Ascending aorta (tissue), 2 donors: ENCODE data around the gene SDHB. TPM values are rescaled to one million over a fixed set of nuclear protein-coding genes. Genes with fewer than 3 reads are reported as not detected.
A peak's percentile ranks its signal among the peaks of the same experiment; 100 is the strongest.

Experiments used
- DNase-seq, 2 donors: peaks; one replicate each; pipeline ENCODE4 v3.0.0-alpha.2; 2019; ENCODE audit warnings: low spot score in 2 of 2
- H3K27ac ChIP-seq, 2 donors: fragments of 200-600 bp; sonication (generic); one replicate each; pipeline ENCODE4 v1.5.1; 2016 to 2017; ENCODE audit warnings: mild to moderate bottlenecking in 1 of 2
- H3K27me3 ChIP-seq: fragments of 200-600 bp; sonication (generic); one replicate; pipeline ENCODE4 v1.5.1; 2017
- H3K36me3 ChIP-seq, 2 donors: fragments of 200-600 bp; sonication (generic); one replicate each; pipeline ENCODE4 v1.5.1; 2016
- H3K4me1 ChIP-seq, 2 donors: fragments of 200-600 bp; sonication (generic); one replicate each; pipeline ENCODE4 v1.5.1; 2016 to 2017; ENCODE audit warnings: mild to moderate bottlenecking in 1 of 2
- H3K4me3 ChIP-seq, 2 donors: fragments of 200-600 bp; sonication (generic); one replicate each; pipeline ENCODE4 v1.5.1; 2016 to 2017; ENCODE audit warnings: mild to moderate bottlenecking in 1 of 2
- H3K9me3 ChIP-seq, 2 donors: fragments of 200-600 bp; sonication (generic); one replicate each; pipeline ENCODE4 v1.5.1; 2016
- CTCF ChIP-seq, 3 experiments: fragments of 200-600 bp in 2 of 3; fragments of 450-650 bp in 1 of 3; sonication (generic) in 2 of 3; IDR thresholded peaks; one replicate each; pipeline ENCODE4 v1.5.1; 2016 to 2019; ENCODE audit warnings: antibody characterized with exemption in 3 of 3, mild to moderate bottlenecking in 1 of 3, moderate library complexity in 1 of 3
- intact Hi-C: fragments of 100-400 bp; cut with DNase I; formaldehyde crosslinking; loops from one replicate; pipeline ENCODE4 v1.15.1; 2023
- total RNA-seq: library from RNA; depleted of rRNA; stranded (reverse); fragments of >200 nt; gene quantifications from one replicate; pipeline ENCODE4 v1.1.0, GENCODE V29; 2016

Gene SDHB
- total RNA-seq, 1 donor from 2014 or later, result 112 TPM

GRCh38 chr1:17023573-17023972 is 30.3 kb downstream of the SDHB start:
- no peaks in the 10 kb centered on the region for H3K27me3 ChIP-seq
- H3K27ac ChIP-seq, result no peak overlapping the region
- no peaks in the 10 kb centered on the region for H3K9me3 ChIP-seq
- intact Hi-C loops, result no loop called here
- no peak for TF ChIP-seq CTCF (IDR thresholded peaks at IDR 0.05)
- no peak for DNase-seq
- no peaks in the 10 kb centered on the region for H3K4me1 ChIP-seq
- H3K36me3 ChIP-seq, result peaks cover 87 to 99% of the 10 kb centered on the region in 2 donors
- no peak overlapping the region for H3K4me3 ChIP-seq

- Histone ChIP-seq H3K36me3 (peaks cover 85 to 99% of the 10 kb centered on the region in 2 donors), H3K27ac (no peak overlapping the region)
Measured at GRCh38 chr1:17023102-17023501, 30.7 kb downstream of the SDHB start.

GRCh38 chr1:17021896-17022295 is 31.9 kb downstream of the SDHB start:
- no peaks in the 10 kb centered on the region for H3K27me3 ChIP-seq
- DNase-seq, result peak in 1 of 2 donors; percentile 15
- H3K4me3 ChIP-seq, result no peak overlapping the region
- intact Hi-C loops, result no loop called here
- no peaks in the 10 kb centered on the region for H3K9me3 ChIP-seq
- TF ChIP-seq CTCF (IDR thresholded peaks at IDR 0.05), result no peak
- peaks cover 79 to 92% of the 10 kb centered on the region in 2 donors for H3K36me3 ChIP-seq
- no peak overlapping the region for H3K27ac ChIP-seq
- H3K4me1 ChIP-seq, result no peaks in the 10 kb centered on the region

More at GRCh38 chr1:17023102-17023501, 30.7 kb downstream of the SDHB start:
- no peak for DNase-seq
- Histone ChIP-seq H3K4me1 (no peaks in the 10 kb centered on the region), H3K4me3 (no peak overlapping the region), H3K9me3 (no peaks in the 10 kb centered on the region), H3K27me3 (no peaks in the 10 kb centered on the region)
- no peak for TF ChIP-seq CTCF (IDR thresholded peaks at IDR 0.05)
- intact Hi-C loops, result no loop called here

- no peaks in the 10 kb centered on the region for H3K27me3 ChIP-seq
- no peak overlapping the region for H3K4me3 ChIP-seq
- H3K9me3 ChIP-seq, result no peaks in the 10 kb centered on the region
- H3K36me3 ChIP-seq, result peaks cover 66 to 78% of the 10 kb centered on the region in 2 donors
- no peak for TF ChIP-seq CTCF (IDR thresholded peaks at IDR 0.05)
- no peaks in the 10 kb centered on the region for H3K4me1 ChIP-seq
- intact Hi-C loops, result no loop called here
- DNase-seq, result peak in 1 of 2 donors; percentile 40
- H3K27ac ChIP-seq, result no peak overlapping the region
Measured at GRCh38 chr1:17020502-17020901, 33.3 kb downstream of the SDHB start.

GRCh38 chr1:17018849-17019248 is 35.0 kb downstream of the SDHB start:
- no peaks in the 10 kb centered on the region for H3K4me1 ChIP-seq
- no peak overlapping the region for H3K27ac ChIP-seq
- TF ChIP-seq CTCF (IDR thresholded peaks at IDR 0.05), result no peak
- no peak overlapping the region for H3K4me3 ChIP-seq
- no peaks in the 10 kb centered on the region for H3K9me3 ChIP-seq
- peak in 1 of 2 donors; percentile 30 for DNase-seq
- intact Hi-C loops, result no loop called here
- H3K36me3 ChIP-seq, result peaks cover 56 to 62% of the 10 kb centered on the region in 2 donors
- no peaks in the 10 kb centered on the region for H3K27me3 ChIP-seq

GRCh38 chr1:17017435-17017834 is 36.4 kb downstream of the SDHB start:
- no peak for TF ChIP-seq CTCF (IDR thresholded peaks at IDR 0.05)
- DNase-seq, result peak in 1 of 2 donors; percentile 4

More at GRCh38 chr1:17017435-17017834, 36.4 kb downstream of the SDHB start:
- H3K4me3 ChIP-seq, result no peak overlapping the region
- no peak overlapping the region for H3K27ac ChIP-seq
- intact Hi-C loops, result no loop called here
- H3K36me3 ChIP-seq, result peaks cover 41 to 48% of the 10 kb centered on the region in 2 donors
- H3K27me3 ChIP-seq, result no peaks in the 10 kb centered on the region
- H3K9me3 ChIP-seq, result no peaks in the 10 kb centered on the region
- no peaks in the 10 kb centered on the region for H3K4me1 ChIP-seq
